ENCODE measurements around the gene CSAG3. TPM values are rescaled to one million over a fixed set of nuclear protein-coding genes. Genes with fewer than 3 reads are reported as not detected.

The CSAG3 gene
- total RNA-seq: not detected in 2 replicates

DNA sequence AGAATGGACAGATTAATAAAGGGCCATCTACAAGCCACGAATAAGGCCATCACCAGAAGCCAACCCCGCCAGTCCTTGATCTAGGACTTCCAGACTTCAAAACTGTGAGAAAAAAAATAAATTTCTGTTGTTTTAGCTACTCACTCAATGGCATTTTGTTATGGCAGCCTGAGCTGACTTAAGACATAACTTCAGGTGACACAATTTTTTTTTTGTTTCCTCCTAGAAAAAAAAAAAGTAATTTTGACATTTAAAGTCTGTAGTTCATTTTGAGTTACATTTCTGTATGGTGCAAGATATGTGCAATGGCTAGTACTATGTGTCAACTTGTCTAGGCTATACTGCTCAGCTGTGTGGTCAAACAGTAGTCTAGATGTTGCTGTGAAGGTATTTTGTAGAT, at the start of gene CSAG3:
CSAG3 (plus strand) TSS at position 301 of the 400 bp plus-strand sequence.

DNA sequence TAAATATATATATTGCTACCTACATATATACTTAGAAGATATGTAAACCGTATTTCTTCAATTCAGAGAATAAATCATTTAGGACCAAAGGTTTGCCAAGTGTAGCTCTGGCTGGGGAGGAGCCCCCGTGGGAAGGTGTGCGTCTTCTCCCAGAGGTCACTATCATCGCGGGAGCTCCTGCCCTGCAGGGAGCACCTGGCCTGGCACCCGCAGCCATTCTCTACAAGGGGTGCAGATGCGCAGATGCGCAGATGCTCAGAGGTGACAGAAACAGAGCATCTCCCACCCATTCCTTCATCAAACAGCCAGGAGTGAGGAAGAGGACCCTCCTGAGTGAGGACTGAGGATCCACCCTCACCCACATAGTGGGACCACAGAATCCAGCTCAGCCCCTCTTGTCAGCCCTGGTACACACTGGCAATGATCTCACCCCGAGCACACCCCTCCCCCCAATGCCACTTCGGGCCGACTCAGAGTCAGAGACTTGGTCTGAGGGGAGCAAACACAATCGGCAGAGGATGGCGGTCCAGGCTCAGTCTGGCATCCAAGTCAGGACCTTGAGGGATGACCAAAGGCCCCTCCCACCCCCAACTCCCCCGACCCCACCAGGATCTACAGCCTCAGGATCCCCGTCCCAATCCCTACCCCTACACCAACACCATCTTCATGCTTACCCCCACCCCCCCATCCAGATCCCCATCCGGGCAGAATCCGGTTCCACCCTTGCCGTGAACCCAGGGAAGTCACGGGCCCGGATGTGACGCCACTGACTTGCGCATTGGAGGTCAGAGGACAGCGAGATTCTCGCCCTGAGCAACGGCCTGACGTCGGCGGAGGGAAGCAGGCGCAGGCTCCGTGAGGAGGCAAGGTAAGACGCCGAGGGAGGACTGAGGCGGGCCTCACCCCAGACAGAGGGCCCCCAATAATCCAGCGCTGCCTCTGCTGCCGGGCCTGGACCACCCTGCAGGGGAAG, 44.9 kb upstream of the CSAG3 start, which contains the start of gene MAGEA2B:
MAGEA2B (plus strand) TSS at position 814 of the 973 bp plus-strand sequence. CDS start 2,479 bp downstream, outside the sequence.

DNA sequence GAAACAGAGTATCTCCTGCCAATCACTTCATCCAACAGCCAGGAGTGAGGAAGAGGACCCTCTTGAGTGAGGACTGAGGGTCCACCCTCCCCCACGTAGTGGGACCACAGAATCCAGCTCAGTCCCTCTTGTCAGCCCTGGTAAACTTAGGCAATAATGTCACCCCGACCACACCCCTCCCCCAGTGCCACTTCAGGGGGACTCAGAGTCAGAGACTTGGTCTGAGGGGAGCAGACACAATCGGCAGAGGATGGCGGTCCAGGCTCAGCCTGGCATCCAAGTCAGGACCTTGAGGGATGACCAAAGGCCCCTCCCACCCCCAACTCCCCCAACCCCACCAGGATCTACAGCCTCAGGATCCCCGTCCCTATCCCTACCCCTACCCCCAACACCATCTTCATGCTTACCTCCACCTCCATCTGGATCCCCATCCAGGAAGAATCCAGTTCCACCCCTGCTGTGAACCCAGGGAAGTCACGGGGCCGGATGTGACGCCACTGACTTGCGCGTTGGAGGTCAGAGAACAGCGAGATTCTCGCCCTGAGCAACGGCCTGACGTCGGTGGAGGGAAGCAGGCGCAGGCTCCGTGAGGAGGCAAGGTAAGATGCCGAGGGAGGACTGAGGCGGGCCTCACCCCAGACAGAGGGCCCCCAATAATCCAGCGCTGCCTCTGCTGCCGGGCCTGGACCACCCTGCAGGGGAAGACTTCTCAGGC, 25.6 kb upstream of the CSAG3 start, which contains the start of the genes CSAG1 and MAGEA12:
CSAG1 (minus strand) TSS at position 461 of the 715 bp plus-strand sequence. CDS start 1,261 bp downstream, outside the sequence.
MAGEA12 (plus strand) TSS at position 497 of the 715 bp plus-strand sequence. CDS start 2,405 bp downstream, outside the sequence.

DNA sequence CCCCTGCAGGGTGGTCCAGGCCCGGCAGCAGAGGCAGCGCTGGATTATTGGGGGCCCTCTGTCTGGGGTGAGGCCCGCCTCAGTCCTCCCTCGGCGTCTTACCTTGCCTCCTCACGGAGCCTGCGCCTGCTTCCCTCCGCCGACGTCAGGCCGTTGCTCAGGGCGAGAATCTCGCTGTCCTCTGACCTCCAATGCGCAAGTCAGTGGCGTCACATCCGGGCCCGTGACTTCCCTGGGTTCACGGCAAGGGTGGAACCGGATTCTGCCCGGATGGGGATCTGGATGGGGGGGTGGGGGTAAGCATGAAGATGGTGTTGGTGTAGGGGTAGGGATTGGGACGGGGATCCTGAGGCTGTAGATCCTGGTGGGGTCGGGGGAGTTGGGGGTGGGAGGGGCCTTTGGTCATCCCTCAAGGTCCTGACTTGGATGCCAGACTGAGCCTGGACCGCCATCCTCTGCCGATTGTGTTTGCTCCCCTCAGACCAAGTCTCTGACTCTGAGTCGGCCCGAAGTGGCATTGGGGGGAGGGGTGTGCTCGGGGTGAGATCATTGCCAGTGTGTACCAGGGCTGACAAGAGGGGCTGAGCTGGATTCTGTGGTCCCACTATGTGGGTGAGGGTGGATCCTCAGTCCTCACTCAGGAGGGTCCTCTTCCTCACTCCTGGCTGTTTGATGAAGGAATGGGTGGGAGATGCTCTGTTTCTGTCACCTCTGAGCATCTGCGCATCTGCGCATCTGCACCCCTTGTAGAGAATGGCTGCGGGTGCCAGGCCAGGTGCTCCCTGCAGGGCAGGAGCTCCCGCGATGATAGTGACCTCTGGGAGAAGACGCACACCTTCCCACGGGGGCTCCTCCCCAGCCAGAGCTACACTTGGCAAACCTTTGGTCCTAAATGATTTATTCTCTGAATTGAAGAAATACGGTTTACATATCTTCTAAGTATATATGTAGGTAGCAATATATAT, 5.0 kb upstream of the CSAG3 start, which contains the start of gene MAGEA2:
MAGEA2 (minus strand) TSS at position 157 of the 965 bp plus-strand sequence. CDS start 2,479 bp downstream, outside the sequence.

DNA sequence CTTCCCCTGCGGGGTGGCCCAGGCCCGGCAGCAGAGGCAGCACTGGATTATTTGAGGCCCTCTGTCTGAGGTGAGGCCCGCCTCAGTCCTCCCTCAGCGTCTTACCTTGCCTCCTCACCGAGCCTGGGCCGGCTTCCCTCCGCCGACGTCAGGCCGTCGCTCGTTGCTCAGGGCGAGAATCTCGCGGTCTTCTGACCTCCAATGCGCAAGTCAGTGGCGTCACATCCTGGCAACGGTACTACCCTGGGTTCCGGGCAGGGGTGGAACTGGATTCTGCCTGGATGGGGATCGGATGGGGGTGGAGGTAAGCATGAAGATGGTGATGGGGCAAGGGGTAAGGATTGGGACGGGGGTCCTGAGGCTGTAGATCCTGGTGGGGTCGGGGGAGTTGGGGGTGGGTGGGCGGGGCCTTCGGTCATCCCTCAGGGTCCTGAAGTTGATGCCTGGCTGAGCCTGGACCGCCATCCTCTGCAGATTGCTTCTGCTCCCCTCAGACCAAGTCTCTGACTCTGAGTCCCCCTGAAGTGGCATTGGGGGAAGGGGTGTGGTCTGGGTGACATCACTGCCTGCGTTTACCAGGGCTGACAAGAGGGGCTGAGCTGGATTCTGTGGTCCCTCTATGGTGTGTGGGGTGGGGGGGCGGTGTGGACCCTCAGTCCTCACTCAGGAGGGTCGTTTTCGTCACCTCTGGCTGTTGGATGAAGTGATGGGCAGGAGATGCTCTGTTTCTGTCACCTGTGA, 10.7 kb downstream of the CSAG3 start, which contains the start of gene MAGEA6:
MAGEA6 (minus strand) TSS at position 141 of the 741 bp plus-strand sequence. CDS start 2,039 bp downstream, outside the sequence.

Other genes starting within 250 kb of the CSAG3 start
- not detected in 2 replicates for gene GABRQ, start 121.3 kb upstream of the CSAG3 start, total RNA-seq
- gene MAGEA3, start 60.4 kb upstream of the CSAG3 start, total RNA-seq: not detected in 2 replicates
- not detected in 2 replicates for gene CSAG2, start 49.9 kb upstream of the CSAG3 start, total RNA-seq
- gene MAGEA2B, start 44.6 kb upstream of the CSAG3 start, total RNA-seq: not detected in 2 replicates
- gene CSAG1, start 25.5 kb upstream of the CSAG3 start, total RNA-seq: not detected in 2 replicates
- not detected in 2 replicates for gene MAGEA12, start 25.5 kb upstream of the CSAG3 start, total RNA-seq
- not detected in 2 replicates for gene MAGEA2, start 5.4 kb upstream of the CSAG3 start, total RNA-seq
- not detected in 2 replicates for gene MAGEA6, start 10.5 kb downstream of the CSAG3 start, total RNA-seq
- 25.2 and 32.0 TPM in 2 replicates for gene CETN2, start 71.5 kb downstream of the CSAG3 start, total RNA-seq
- 27.6 and 32.3 TPM in 2 replicates for gene NSDHL, start 71.8 kb downstream of the CSAG3 start, total RNA-seq
- gene ZNF185, start 138.8 kb downstream of the CSAG3 start, total RNA-seq: 1.1 and 1.4 TPM in 2 replicates
- gene PNMA5, start 234.9 kb downstream of the CSAG3 start, total RNA-seq: not detected in 2 replicates

Data from subcutaneous preadipocyte (primary cell).